Adrenal gland (tissue), 12 donors: Measurements from ENCODE around the gene PRSS12. TPM values are rescaled to one million over a fixed set of nuclear protein-coding genes. Genes with fewer than 3 reads are reported as not detected.

Source experiments
- DNase-seq, 7 donors: peaks; one replicate each; pipeline ENCODE4 v3.0.0-alpha.2; 2019 to 2020
- H3K27ac ChIP-seq, 5 donors: fragments of 200-600 bp; sonication (generic) in 4 of 5; 1 replicate in 3 of 5; 2 replicates in 2 of 5; pipeline versions ENCODE4 v1.5.1 to v1.8.0; 2016 to 2020; ENCODE audit warnings: mild to moderate bottlenecking in 1 of 5
- H3K27me3 ChIP-seq: fragments of 200-600 bp; 2 replicates; pipeline ENCODE4 v1.8.0; 2021
- H3K36me3 ChIP-seq, 2 donors: fragments of 200-600 bp; replicated peaks in 1 of 2; 1 replicate in 1 of 2; 2 replicates in 1 of 2; pipeline versions ENCODE4 v1.5.1 to v1.8.0; 2018 to 2022
- H3K4me1 ChIP-seq, 2 donors: fragments of 200-600 bp; replicated peaks in 1 of 2; 1 replicate in 1 of 2; 2 replicates in 1 of 2; pipeline versions ENCODE4 v1.5.1 to v1.8.0; 2018 to 2021
- H3K4me3 ChIP-seq, 4 donors: fragments of 200-600 bp; sonication (generic) in 3 of 4; one replicate each; pipeline ENCODE4 v1.5.1; 2016 to 2018
- H3K9me3 ChIP-seq, 3 donors: fragments of 200-600 bp; sonication (generic) in 1 of 3; replicated peaks in 1 of 3; 1 replicate in 2 of 3; 2 replicates in 1 of 3; pipeline versions ENCODE4 v1.5.1 to v1.8.0; 2016 to 2021
- CTCF ChIP-seq, 6 experiments: fragments of 450-650 bp in 4 of 6; fragments of 200-600 bp in 2 of 6; sonication (generic) in 1 of 6; IDR thresholded peaks; 1 replicate in 5 of 6; 2 replicates in 1 of 6; pipeline versions ENCODE4 v1.5.1 to v1.8.0; 2016 to 2021; ENCODE audit warnings: antibody characterized with exemption in 6 of 6, mild to moderate bottlenecking in 2 of 6, moderate library complexity in 1 of 6
- POLR2A ChIP-seq, 2 donors: fragments of 450-650 bp; IDR thresholded peaks; one replicate each; pipeline ENCODE4 v1.6.1; 2017; ENCODE audit warnings: antibody characterized with exemption in 2 of 2, mild to moderate bottlenecking in 2 of 2, moderate library complexity in 1 of 2
- WGBS, 4 donors: extraction: QIAGEN DNeasy Blood & Tissue Kit in 2 of 4; methylation state at CpG; one replicate each; pipeline versions ENCODE4 v1.1.5 to v1.1.7; 2013 to 2017; 5-methylcytosine and 5-hydroxymethylcytosine counted together
- intact Hi-C, 2 donors: fragments of 100-400 bp; cut with DNase I; formaldehyde crosslinking; loops; one replicate each; pipeline versions ENCODE4 v1.14.1 to v1.15.0; 2022 to 2023
- polyA plus RNA-seq, 3 donors: library from polyadenylated mRNA; stranded (reverse); fragments of 200-250 nt in 2 of 3; fragments of 350-450 nt in 1 of 3; fragmentation: Illumina TruSeq in 1 of 3; extraction: RNeasy Lipid Tissue Mini Kit (QIAGEN cat#74804) in 1 of 3; gene quantifications; one replicate each; pipeline ENCODE4 v1.2.3, GENCODE V29; 2013 to 2014
- total RNA-seq, 9 donors: library from RNA; depleted of rRNA in 4 of 9; stranded (reverse); fragments of >200 nt in 4 of 9; fragments of 120-200 nt in 1 of 9; fragmentation: NEBNext Ultra II Directional in 1 of 9; extraction: Animal tissue kit (Norgen Biotek cat#: 25700) in 1 of 9; gene quantifications; one replicate each; pipeline versions ENCODE4 v1.1.0 to v1.2.4, GENCODE V29; 2013 to 2023
- donor health status: healthy with polysubstance abuse.
- donor health status: Bipolar disorder and iron deficiency.
- donor health status: DM: yes; HTN: yes; CAD: no.
- donor health status: DM: no; HTN: no; CAD: no.
- donor health status: DM: no; HTN: no; CAD: no.
- donor health status: DM: yes; HTN: yes; CAD: no.

Gene PRSS12
- total and polyA plus RNA-seq, 12 donors = 0.07 to 0.89 (median 0.23) TPM; not detected in 3

- Histone ChIP-seq H3K4me3 (no peak overlapping the region), H3K9me3 (no peaks in the 10 kb centered on the region), H3K27me3 (no peaks in the 10 kb centered on the region), H3K4me1 (no peaks in the 10 kb centered on the region), H3K36me3 (no peaks in the 10 kb centered on the region), H3K27ac (no peak overlapping the region)
- WGBS, 4 donors = 56 to 93% (median 77%) methylated on average over 2 of the region's 2 CpGs
- no peak for TF ChIP-seq CTCF (IDR thresholded peaks at IDR 0.05)
- no peak for TF ChIP-seq POLR2A (IDR thresholded peaks at IDR 0.05)
- intact Hi-C loops = no loop called here
- DNase-seq = no peak
Observed at GRCh38 chr4:118326585-118326984, 26.2 kb downstream of the PRSS12 start.

GRCh38 chr4:118325431-118325830 lies 27.4 kb downstream of the PRSS12 start:
- no peak overlapping the region for H3K4me3 ChIP-seq
- no peak for TF ChIP-seq CTCF (IDR thresholded peaks at IDR 0.05)
- no peak for TF ChIP-seq POLR2A (IDR thresholded peaks at IDR 0.05)
- no peaks in the 10 kb centered on the region for H3K9me3 ChIP-seq
- no peak overlapping the region for H3K27ac ChIP-seq
- WGBS, 4 donors = 30 to 47% (median 43%) methylated on average over 1 of the region's 1 CpG
- DNase-seq = no peak
- no peaks in the 10 kb centered on the region for H3K27me3 ChIP-seq
- H3K36me3 ChIP-seq = no peaks in the 10 kb centered on the region
- intact Hi-C loops = no loop called here
- H3K4me1 ChIP-seq = no peaks in the 10 kb centered on the region

- no peaks in the 10 kb centered on the region for H3K9me3 ChIP-seq
- H3K27me3 ChIP-seq = no peaks in the 10 kb centered on the region
- intact Hi-C loops = no loop called here
- H3K4me1 ChIP-seq = no peaks in the 10 kb centered on the region
- TF ChIP-seq CTCF (IDR thresholded peaks at IDR 0.05) (no peak), POLR2A (IDR thresholded peaks at IDR 0.05) (no peak)
- H3K27ac ChIP-seq = no peak overlapping the region
- no peak for DNase-seq
- no peak overlapping the region for H3K4me3 ChIP-seq
- 47 to 61% (median 56%) methylated on average over 5 of the region's 5 CpGs for WGBS, 4 donors
- no peaks in the 10 kb centered on the region for H3K36me3 ChIP-seq
Observed at GRCh38 chr4:118322831-118323502, 29.8 kb downstream of the PRSS12 start.

GRCh38 chr4:118318931-118319330 lies 33.9 kb downstream of the PRSS12 start:
- intact Hi-C loops = no loop called here
- no peaks in the 10 kb centered on the region for H3K27me3 ChIP-seq

More at GRCh38 chr4:118318931-118319330, 33.9 kb downstream of the PRSS12 start:
- no peaks in the 10 kb centered on the region for H3K36me3 ChIP-seq
- no peaks in the 10 kb centered on the region for H3K9me3 ChIP-seq
- TF ChIP-seq CTCF (IDR thresholded peaks at IDR 0.05) (no peak), POLR2A (IDR thresholded peaks at IDR 0.05) (no peak)
- H3K4me1 ChIP-seq = no peaks in the 10 kb centered on the region
- no peak overlapping the region for H3K4me3 ChIP-seq
- H3K27ac ChIP-seq = no peak overlapping the region
- no peak for DNase-seq
- WGBS, 4 donors = 70 to 83% (median 73%) methylated on average over 1 of the region's 1 CpG
